ENCODE measurements around the gene STARD5. TPM values are rescaled to one million over a fixed set of nuclear protein-coding genes. Genes with fewer than 3 reads are reported as not detected.

Gene STARD5
- total RNA-seq, 1 donor from 2014 or later, result 2.5 TPM

DNA sequence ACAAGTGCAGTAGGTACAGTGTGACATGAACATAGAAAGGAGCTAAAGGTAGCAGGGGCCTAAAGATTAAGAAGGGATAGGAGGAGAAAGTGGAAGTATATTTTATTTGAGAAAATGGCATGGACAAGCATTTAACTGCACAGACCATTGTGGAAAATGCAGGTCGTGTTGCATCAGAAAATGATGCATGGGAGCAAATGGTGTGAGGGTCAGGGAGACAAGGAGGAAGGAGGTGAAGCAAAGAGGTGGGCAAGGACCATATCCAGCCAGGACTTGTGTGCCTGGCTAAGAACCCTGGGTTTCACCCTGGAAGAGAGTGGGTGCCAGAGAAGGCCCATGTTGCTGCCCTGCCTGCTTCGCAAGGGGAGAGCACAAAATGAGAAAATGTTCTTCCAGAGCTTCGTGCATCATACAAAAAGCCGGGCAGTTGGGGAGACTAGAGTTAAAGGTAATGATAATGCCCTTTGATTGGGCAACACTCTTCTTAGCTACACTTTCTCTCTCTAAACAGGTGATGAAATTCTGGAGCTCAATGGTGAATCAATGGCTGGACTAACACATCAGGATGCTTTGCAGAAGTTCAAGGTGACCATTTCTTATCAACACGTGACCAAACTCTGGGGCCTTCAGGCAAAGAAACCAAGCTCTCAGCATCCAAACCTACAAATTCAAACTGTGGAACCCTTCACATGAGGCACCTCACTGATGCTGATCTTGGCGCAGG, 45.5 kb downstream of the STARD5 start:
- Histone ChIP-seq H3K4me3 (no peak overlapping the region), H3K27me3 (ENCODE audit: low read depth) (no peaks in the 10 kb centered on the region), H3K36me3 (peaks cover 9% of the 10 kb centered on the region), H3K27ac (replicated peaks) (no peak overlapping the region), H3K9me3 (replicated peaks) (peaks cover 13% of the 10 kb centered on the region), H3K4me1 (peaks cover 9% of the 10 kb centered on the region)
- DNase-seq, result no peak
- TF ChIP-seq, protein P1, sequence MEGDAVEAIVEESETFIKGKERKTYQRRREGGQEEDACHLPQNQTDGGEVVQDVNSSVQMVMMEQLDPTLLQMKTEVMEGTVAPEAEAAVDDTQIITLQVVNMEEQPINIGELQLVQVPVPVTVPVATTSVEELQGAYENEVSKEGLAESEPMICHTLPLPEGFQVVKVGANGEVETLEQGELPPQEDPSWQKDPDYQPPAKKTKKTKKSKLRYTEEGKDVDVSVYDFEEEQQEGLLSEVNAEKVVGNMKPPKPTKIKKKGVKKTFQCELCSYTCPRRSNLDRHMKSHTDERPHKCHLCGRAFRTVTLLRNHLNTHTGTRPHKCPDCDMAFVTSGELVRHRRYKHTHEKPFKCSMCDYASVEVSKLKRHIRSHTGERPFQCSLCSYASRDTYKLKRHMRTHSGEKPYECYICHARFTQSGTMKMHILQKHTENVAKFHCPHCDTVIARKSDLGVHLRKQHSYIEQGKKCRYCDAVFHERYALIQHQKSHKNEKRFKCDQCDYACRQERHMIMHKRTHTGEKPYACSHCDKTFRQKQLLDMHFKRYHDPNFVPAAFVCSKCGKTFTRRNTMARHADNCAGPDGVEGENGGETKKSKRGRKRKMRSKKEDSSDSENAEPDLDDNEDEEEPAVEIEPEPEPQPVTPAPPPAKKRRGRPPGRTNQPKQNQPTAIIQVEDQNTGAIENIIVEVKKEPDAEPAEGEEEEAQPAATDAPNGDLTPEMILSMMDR (IDR thresholded peaks at IDR 0.05; ENCODE audit: borderline replicate concordance), result no peak
- intact Hi-C loops (cut with micrococcal nuclease), result loop anchor here (10.0 kb wide), 1 partner anchor 56 kb away; no protein-coding TSS in a partner anchor

DNA sequence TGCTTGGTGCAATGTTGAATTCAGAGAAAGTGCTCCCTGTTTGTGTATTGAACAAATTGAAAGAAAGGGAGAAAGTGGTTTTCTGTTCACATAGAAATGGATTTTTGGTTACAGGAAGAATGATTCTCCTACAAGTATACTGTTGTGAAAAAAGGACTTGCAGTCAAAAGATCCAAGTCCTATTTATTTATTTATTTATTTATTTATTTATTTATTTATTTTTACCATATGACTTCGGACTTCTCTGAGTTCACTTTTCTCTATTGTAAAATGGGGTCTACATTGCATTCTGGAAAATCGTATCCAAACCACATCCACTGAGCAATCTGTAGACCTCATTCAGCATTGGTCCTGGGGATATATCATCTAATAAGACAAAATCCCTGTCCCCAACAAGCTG, 46.1 kb downstream of the STARD5 start:
- no peak for DNase-seq
- peaks cover 9% of the 10 kb centered on the region for H3K4me1 ChIP-seq
- TF ChIP-seq, protein P1 (IDR thresholded peaks at IDR 0.05; ENCODE audit: borderline replicate concordance), result no peak
- H3K36me3 ChIP-seq, result peaks cover 9% of the 10 kb centered on the region
- intact Hi-C loops (cut with micrococcal nuclease), result loop anchor here (2.0 to 10.0 kb wide), 2 partner anchors 57 to 123 kb away; no protein-coding TSS in a partner anchor
- H3K27ac ChIP-seq (replicated peaks), result no peak overlapping the region
- no peaks in the 10 kb centered on the region for H3K27me3 ChIP-seq (ENCODE audit: low read depth)
- peaks cover 13% of the 10 kb centered on the region for H3K9me3 ChIP-seq (replicated peaks)
- no peak overlapping the region for H3K4me3 ChIP-seq

DNA sequence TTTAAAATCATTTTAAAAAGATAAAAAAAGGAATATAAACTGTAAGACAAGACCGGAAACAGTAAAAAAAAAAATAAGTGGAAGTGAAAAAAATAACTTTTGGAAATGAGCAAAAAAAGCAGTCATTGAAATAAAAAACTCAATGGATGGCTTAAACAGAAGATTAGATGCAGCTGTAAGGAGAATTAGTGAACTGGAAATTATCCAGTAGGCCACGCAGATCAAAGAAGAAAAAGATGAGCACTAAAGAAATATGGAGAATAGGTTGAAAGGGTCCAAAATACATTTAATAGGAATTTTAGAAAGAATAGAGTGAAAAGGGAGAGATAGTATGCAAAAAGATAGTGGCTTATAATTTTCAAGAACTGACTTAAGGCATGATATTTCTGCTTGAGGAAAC, 47.0 kb downstream of the STARD5 start:
- peaks cover 9% of the 10 kb centered on the region for H3K36me3 ChIP-seq
- H3K27me3 ChIP-seq (ENCODE audit: low read depth), result no peaks in the 10 kb centered on the region
- peaks cover 9% of the 10 kb centered on the region for H3K4me1 ChIP-seq
- intact Hi-C loops (cut with micrococcal nuclease), result loop anchor here (2.0 to 10.0 kb wide), 2 partner anchors 58 to 124 kb away; no protein-coding TSS in a partner anchor
- no peak overlapping the region for H3K27ac ChIP-seq (replicated peaks)
- TF ChIP-seq, protein P1 (IDR thresholded peaks at IDR 0.05; ENCODE audit: borderline replicate concordance), result no peak
- H3K9me3 ChIP-seq (replicated peaks), result peaks cover 13% of the 10 kb centered on the region
- H3K4me3 ChIP-seq, result no peak overlapping the region
- no peak for DNase-seq

DNA sequence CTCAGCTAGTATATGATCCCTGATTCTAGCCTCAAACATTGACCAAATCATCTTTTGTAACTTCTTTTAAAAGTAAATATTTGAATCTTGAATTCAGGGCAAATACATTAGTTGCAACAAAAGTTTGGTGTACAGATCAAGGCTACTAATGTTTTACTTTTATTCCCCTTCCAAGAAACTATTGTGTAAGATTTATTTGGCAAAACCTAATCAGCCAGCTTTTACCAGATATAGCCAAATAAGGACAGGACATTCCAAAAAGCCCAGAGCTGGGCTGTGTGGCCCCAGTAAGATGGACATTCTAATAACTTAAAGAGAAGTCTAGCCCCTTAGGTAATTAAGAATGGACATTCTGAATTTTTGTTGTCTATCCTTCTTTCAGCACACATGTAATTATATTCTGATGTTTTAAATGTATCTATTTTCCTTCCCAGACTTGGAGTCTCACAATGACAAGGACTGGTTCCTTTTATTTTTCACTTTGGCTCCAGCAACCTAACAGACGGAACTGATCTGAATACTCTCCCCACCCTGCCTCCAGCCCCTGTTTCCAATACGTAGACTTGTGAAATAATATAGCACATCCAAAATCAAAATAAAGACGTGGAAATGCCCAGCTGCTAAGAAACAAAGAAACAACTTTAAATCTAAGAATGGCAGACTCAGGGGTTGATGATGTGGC, 48.1 kb downstream of the STARD5 start:
- peaks cover 13% of the 10 kb centered on the region for H3K9me3 ChIP-seq (replicated peaks)
- peaks cover 9% of the 10 kb centered on the region for H3K36me3 ChIP-seq
- no peaks in the 10 kb centered on the region for H3K27me3 ChIP-seq (ENCODE audit: low read depth)
- H3K27ac ChIP-seq (replicated peaks), result peak overlapping the region; percentile 66
- intact Hi-C loops (cut with micrococcal nuclease), result loop anchor here (2.0 to 10.0 kb wide), 2 partner anchors 59 to 125 kb away; no protein-coding TSS in a partner anchor
- no peak for DNase-seq
- H3K4me3 ChIP-seq, result no peak overlapping the region
- TF ChIP-seq, protein P1 (IDR thresholded peaks at IDR 0.05; ENCODE audit: borderline replicate concordance), result no peak
- H3K4me1 ChIP-seq, result peaks cover 9% of the 10 kb centered on the region

DNA sequence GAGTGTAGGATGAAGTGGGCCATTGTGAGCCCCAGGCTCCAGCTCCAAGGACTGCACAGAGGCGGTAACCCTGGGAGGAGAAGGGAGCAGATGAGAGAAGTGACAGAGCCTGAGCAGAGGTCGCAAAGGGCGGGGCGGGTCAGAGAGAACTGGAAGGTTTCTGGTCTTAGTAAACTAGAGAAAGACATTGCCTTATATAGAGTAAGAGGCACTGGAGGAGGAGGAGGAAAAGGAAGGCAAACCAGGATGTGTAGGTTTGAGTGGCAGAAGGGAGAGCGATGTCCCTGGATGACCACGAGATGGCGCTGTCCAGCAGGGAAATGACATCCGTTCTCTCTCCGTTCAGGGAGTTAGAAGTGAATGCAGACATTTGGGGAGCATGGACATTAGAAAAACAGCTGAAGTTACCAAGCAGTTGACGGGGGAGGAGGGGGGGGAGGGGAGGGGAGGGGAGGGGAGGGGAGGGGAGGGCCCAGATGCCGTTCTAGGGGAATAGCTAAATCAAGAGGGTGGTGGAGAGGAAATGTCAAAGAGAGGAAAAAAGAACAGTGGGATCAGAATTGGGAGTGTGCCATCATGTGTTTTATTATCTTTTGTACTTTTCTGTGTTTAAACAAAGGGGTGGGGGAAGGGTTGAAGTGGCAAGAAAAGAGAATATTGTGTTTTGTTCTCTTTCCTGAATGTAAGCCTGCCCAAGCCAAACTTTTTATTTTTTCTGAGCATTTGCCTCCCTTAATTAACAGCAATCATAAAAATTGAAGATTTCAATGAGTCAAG, 48.8 kb downstream of the STARD5 start:
- Histone ChIP-seq H3K36me3 (peaks cover 10% of the 10 kb centered on the region), H3K9me3 (replicated peaks) (peaks cover 13% of the 10 kb centered on the region), H3K27me3 (ENCODE audit: low read depth) (no peaks in the 10 kb centered on the region), H3K4me1 (peaks cover 9% of the 10 kb centered on the region), H3K4me3 (no peak overlapping the region), H3K27ac (replicated peaks) (peak overlapping the region; percentile 66)
- TF ChIP-seq, protein P1 (IDR thresholded peaks at IDR 0.05; ENCODE audit: borderline replicate concordance), result peak; percentile 81
- intact Hi-C loops (cut with micrococcal nuclease), result loop anchor here (10.0 kb wide), 1 partner anchor 60 kb away; no protein-coding TSS in a partner anchor
- peak; percentile 42 for DNase-seq
